Measurements from ENCODE around the gene C1orf198.

Gene C1orf198

GRCh38 chr1:230834292-230834691 is 34.0 kb downstream of the C1orf198 start:
- H3K36me3 ChIP-seq (ENCODE audit: insufficient read depth, low read length), result no peaks in the 10 kb centered on the region
- H3K27ac ChIP-seq (ENCODE audit: low read depth, low read length, poor library complexity, severe bottlenecking), result no peak overlapping the region
- H3K9me3 ChIP-seq (ENCODE audit: low read length), result no peaks in the 10 kb centered on the region
- H3K9me2 ChIP-seq (ENCODE audit: low read depth, low read length), result no peaks in the 10 kb centered on the region
- no peaks in the 10 kb centered on the region for H4K20me1 ChIP-seq (ENCODE audit: insufficient read depth, low read length)
- TF ChIP-seq CTCF (IDR thresholded peaks at IDR 0.05; ENCODE audit: low read length), result no peak
- TF ChIP-seq EZH2 (IDR thresholded peaks at IDR 0.05; ENCODE audit: borderline replicate concordance, low read length), result no peak
- no peaks in the 10 kb centered on the region for H3K79me2 ChIP-seq (ENCODE audit: insufficient read depth, low read length)
- H3K4me1 ChIP-seq (ENCODE audit: insufficient read depth, low read length, severe bottlenecking), result no peaks in the 10 kb centered on the region
- H3K27me3 ChIP-seq (ENCODE audit: insufficient read depth, low read length), result peaks cover 11% of the 10 kb centered on the region; the same call in 1 of the 2 replicates
- no peak overlapping the region for H3K4me3 ChIP-seq (ENCODE audit: low read depth, low read length, poor library complexity, severe bottlenecking)
- H3F3A ChIP-seq (ENCODE audit: insufficient read depth, low read length), result no peaks in the 10 kb centered on the region
- no peak overlapping the region for H3K9ac ChIP-seq (ENCODE audit: low read length)
- no peak overlapping the region for H2AFZ ChIP-seq (ENCODE audit: low read length)
- no peak overlapping the region for H3K4me2 ChIP-seq (ENCODE audit: low read length)

- Histone ChIP-seq H3K4me3 (ENCODE audit: low read depth, low read length, poor library complexity, severe bottlenecking) (no peak overlapping the region), H3K4me2 (ENCODE audit: low read length) (no peak overlapping the region), H3K4me1 (ENCODE audit: insufficient read depth, low read length, severe bottlenecking) (no peaks in the 10 kb centered on the region), H3K79me2 (ENCODE audit: insufficient read depth, low read length) (no peaks in the 10 kb centered on the region), H3K36me3 (ENCODE audit: insufficient read depth, low read length) (no peaks in the 10 kb centered on the region), H4K20me1 (ENCODE audit: insufficient read depth, low read length) (no peaks in the 10 kb centered on the region), H3K27ac (ENCODE audit: low read depth, low read length, poor library complexity, severe bottlenecking) (no peak overlapping the region), H3K9me2 (ENCODE audit: low read depth, low read length) (no peaks in the 10 kb centered on the region), H2AFZ (ENCODE audit: low read length) (no peak overlapping the region), H3F3A (ENCODE audit: insufficient read depth, low read length) (no peaks in the 10 kb centered on the region), H3K9ac (ENCODE audit: low read length) (no peak overlapping the region), H3K9me3 (ENCODE audit: low read length) (no peaks in the 10 kb centered on the region), H3K27me3 (ENCODE audit: insufficient read depth, low read length) (peaks cover 11% of the 10 kb centered on the region; the same call in 1 of the 2 replicates)
- TF ChIP-seq CTCF (IDR thresholded peaks at IDR 0.05; ENCODE audit: low read length), result no peak
- no peak for TF ChIP-seq EZH2 (IDR thresholded peaks at IDR 0.05; ENCODE audit: borderline replicate concordance, low read length)
Measured at GRCh38 chr1:230833511-230833910, 34.8 kb downstream of the C1orf198 start.

GRCh38 chr1:230832476-230832875 is 35.8 kb downstream of the C1orf198 start:
- Histone ChIP-seq H3K9ac (ENCODE audit: low read length) (no peak overlapping the region), H3K27ac (ENCODE audit: low read depth, low read length, poor library complexity, severe bottlenecking) (no peak overlapping the region)
- TF ChIP-seq EZH2 (IDR thresholded peaks at IDR 0.05; ENCODE audit: borderline replicate concordance, low read length) (no peak), CTCF (IDR thresholded peaks at IDR 0.05; ENCODE audit: low read length) (no peak)

More at GRCh38 chr1:230832476-230832875, 35.8 kb downstream of the C1orf198 start:
- no peaks in the 10 kb centered on the region for H3K9me3 ChIP-seq (ENCODE audit: low read length)
- H3K4me2 ChIP-seq (ENCODE audit: low read length), result no peak overlapping the region
- no peaks in the 10 kb centered on the region for H3K9me2 ChIP-seq (ENCODE audit: low read depth, low read length)
- no peaks in the 10 kb centered on the region for H3K36me3 ChIP-seq (ENCODE audit: insufficient read depth, low read length)
- peaks cover 11% of the 10 kb centered on the region; the same call in 1 of the 2 replicates for H3K27me3 ChIP-seq (ENCODE audit: insufficient read depth, low read length)
- no peaks in the 10 kb centered on the region for H3K4me1 ChIP-seq (ENCODE audit: insufficient read depth, low read length, severe bottlenecking)
- H4K20me1 ChIP-seq (ENCODE audit: insufficient read depth, low read length), result no peaks in the 10 kb centered on the region
- no peaks in the 10 kb centered on the region for H3K79me2 ChIP-seq (ENCODE audit: insufficient read depth, low read length)
- no peak overlapping the region for H3K4me3 ChIP-seq (ENCODE audit: low read depth, low read length, poor library complexity, severe bottlenecking)
- no peak overlapping the region for H2AFZ ChIP-seq (ENCODE audit: low read length)
- H3F3A ChIP-seq (ENCODE audit: insufficient read depth, low read length), result no peaks in the 10 kb centered on the region

Measured in OCI-LY1 (cell line).